Lung (tissue), 12 donors: ENCODE results near the gene CEP128. TPM values are rescaled to one million over a fixed set of nuclear protein-coding genes. Genes with fewer than 3 reads are reported as not detected.

Experiments
- ATAC-seq: fragments of 200-7000 bp; cut with Tn5 transposase; one replicate; pipeline ENCODE4 v1.9.1; 2020; ENCODE audit warnings: moderate number of reproducible peaks; ENCODE audit not compliant: insufficient read depth, low FRiP score
- DNase-seq, 3 donors: peaks; one replicate each; pipeline ENCODE4 v3.0.0-alpha.2; 2013 to 2017
- H3K27ac ChIP-seq, 2 donors: one replicate each; pipeline ENCODE4 v1.5.1; 2013; ENCODE audit warnings: mild to moderate bottlenecking in 2 of 2, moderate library complexity in 2 of 2, control low read depth in 1 of 2, inconsistent platforms in 1 of 2, low read depth in 1 of 2, low read length in 1 of 2
- H3K27me3 ChIP-seq, 3 donors: one replicate each; pipeline ENCODE4 v1.5.1; 2013; ENCODE audit warnings: low read length in 2 of 3; ENCODE audit not compliant: control insufficient read depth in 3 of 3, insufficient read depth in 3 of 3
- H3K36me3 ChIP-seq, 4 donors: one replicate each; pipeline ENCODE4 v1.5.1; 2013; ENCODE audit warnings: low read length in 4 of 4, mild to moderate bottlenecking in 1 of 4, moderate library complexity in 1 of 4; ENCODE audit not compliant: control insufficient read depth in 4 of 4, insufficient read depth in 4 of 4
- H3K4me1 ChIP-seq, 5 donors: one replicate each; pipeline ENCODE4 v1.5.1; 2013; ENCODE audit warnings: low read length in 5 of 5, mild to moderate bottlenecking in 2 of 5, moderate library complexity in 1 of 5; ENCODE audit not compliant: control insufficient read depth in 5 of 5, insufficient read depth in 5 of 5
- H3K4me3 ChIP-seq: one replicate; pipeline ENCODE4 v1.5.1; 2013; ENCODE audit warnings: mild to moderate bottlenecking, control low read depth, moderate library complexity
- H3K9ac ChIP-seq, 2 donors: one replicate each; pipeline ENCODE4 v1.5.1; 2013; ENCODE audit warnings: low read length in 2 of 2, control low read depth in 1 of 2; ENCODE audit not compliant: insufficient read depth in 1 of 2
- H3K9me3 ChIP-seq, 4 donors: one replicate each; pipeline ENCODE4 v1.5.1; 2013; ENCODE audit warnings: low read length in 3 of 4, mild to moderate bottlenecking in 1 of 4, moderate library complexity in 1 of 4; ENCODE audit not compliant: control insufficient read depth in 4 of 4, insufficient read depth in 3 of 4
- WGBS, 2 donors: extraction: QIAGEN DNeasy Blood & Tissue Kit; methylation state at CpG; one replicate each; pipeline ENCODE4 v1.1.7; 2013; 5-methylcytosine and 5-hydroxymethylcytosine counted together
- polyA plus RNA-seq, 2 donors: library from polyadenylated mRNA; stranded (reverse); fragments of 200-250 nt; gene quantifications; one replicate each; pipeline ENCODE4 v1.2.1, GENCODE V29; 2013
- total RNA-seq, 2 donors: library from RNA; depleted of rRNA in 1 of 2; stranded (reverse); fragments of >200 nt in 1 of 2; gene quantifications; one replicate each; pipeline ENCODE4 v1.2.1, GENCODE V29; 2014 to 2021
- TF ChIP-seq, protein P1 (sequence below): IDR thresholded peaks from 2 replicates; pipeline ENCODE4 v1.5.1; 2012; ENCODE audit warnings: mild to moderate bottlenecking; ENCODE audit errors: control extremely low read depth, extremely low read depth
- donor health status: control.
- donor health status: control.
- donor health status: Bipolar disorder and iron deficiency.
- donor health status: healthy.
- donor health status: DM: yes; HTN: yes; CAD: no.

The CEP128 gene
- total and polyA plus RNA-seq, 4 donors, result 1.1 to 12.0 (median 6.2) TPM

DNA sequence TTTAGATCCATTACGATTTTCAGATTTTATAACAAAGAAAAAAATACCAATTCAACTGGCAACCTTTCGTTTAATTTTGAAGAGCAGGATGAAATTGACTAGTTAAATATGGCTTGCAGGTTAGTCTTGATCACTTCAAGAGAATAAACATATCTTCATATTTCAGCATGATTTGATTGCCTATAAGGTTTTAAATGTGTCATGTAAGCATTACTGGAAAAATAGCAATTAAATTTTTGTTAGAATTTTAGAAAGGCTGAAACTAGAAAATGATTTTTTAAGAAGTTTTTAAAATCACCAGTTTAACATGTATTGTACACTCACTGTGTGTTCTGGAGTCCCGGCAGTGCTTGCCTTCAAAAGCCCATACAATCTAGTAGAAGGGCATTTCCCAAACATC, 420.1 kb downstream of the CEP128 start:
- no peak for DNase-seq
- Histone ChIP-seq H3K27ac (no peak overlapping the region), H3K9ac (no peak overlapping the region), H3K4me1 (no peaks in the 10 kb centered on the region), H3K4me3 (no peak overlapping the region), H3K27me3 (no peaks in the 10 kb centered on the region), H3K9me3 (peaks cover 0 to 5% (median 0%) of the 10 kb centered on the region in 4 donors), H3K36me3 (peaks cover 0 to 3% (median under 1%) of the 10 kb centered on the region in 4 donors)
- WGBS, 2 donors, result 93 to 95% methylated on average over 3 of the region's 3 CpGs
- TF ChIP-seq, protein P1, sequence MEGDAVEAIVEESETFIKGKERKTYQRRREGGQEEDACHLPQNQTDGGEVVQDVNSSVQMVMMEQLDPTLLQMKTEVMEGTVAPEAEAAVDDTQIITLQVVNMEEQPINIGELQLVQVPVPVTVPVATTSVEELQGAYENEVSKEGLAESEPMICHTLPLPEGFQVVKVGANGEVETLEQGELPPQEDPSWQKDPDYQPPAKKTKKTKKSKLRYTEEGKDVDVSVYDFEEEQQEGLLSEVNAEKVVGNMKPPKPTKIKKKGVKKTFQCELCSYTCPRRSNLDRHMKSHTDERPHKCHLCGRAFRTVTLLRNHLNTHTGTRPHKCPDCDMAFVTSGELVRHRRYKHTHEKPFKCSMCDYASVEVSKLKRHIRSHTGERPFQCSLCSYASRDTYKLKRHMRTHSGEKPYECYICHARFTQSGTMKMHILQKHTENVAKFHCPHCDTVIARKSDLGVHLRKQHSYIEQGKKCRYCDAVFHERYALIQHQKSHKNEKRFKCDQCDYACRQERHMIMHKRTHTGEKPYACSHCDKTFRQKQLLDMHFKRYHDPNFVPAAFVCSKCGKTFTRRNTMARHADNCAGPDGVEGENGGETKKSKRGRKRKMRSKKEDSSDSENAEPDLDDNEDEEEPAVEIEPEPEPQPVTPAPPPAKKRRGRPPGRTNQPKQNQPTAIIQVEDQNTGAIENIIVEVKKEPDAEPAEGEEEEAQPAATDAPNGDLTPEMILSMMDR, result no peak
- no peak for ATAC-seq

DNA sequence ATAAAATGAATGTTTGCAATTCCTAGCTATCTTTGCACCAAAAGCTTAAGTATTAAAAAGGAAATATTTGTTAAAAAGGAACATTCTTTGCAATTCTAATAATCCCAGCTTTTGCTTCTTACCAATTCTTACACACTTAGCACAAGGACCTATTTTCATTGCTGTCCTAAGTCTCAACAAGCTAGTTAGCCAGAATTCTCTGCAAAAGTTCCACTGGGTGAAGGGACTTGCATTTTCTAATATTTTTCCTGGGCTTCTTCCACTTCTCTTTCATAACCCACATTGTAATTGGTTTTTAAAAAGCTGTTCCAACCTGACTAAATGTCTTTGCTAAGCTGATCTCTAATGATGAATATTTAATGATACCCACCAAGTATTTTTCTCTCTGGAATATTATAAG, 422.5 kb downstream of the CEP128 start:
- peaks cover 0 to 5% (median 4%) of the 10 kb centered on the region in 4 donors for H3K36me3 ChIP-seq
- ATAC-seq, result no peak
- H3K4me1 ChIP-seq, result no peaks in the 10 kb centered on the region
- TF ChIP-seq, protein P1, result no peak
- no peak overlapping the region for H3K4me3 ChIP-seq
- H3K9me3 ChIP-seq, result peaks cover 0 to 18% (median 0%) of the 10 kb centered on the region in 4 donors
- no peak overlapping the region for H3K9ac ChIP-seq
- H3K27me3 ChIP-seq, result no peaks in the 10 kb centered on the region
- no peak overlapping the region for H3K27ac ChIP-seq
- DNase-seq, result no peak

DNA sequence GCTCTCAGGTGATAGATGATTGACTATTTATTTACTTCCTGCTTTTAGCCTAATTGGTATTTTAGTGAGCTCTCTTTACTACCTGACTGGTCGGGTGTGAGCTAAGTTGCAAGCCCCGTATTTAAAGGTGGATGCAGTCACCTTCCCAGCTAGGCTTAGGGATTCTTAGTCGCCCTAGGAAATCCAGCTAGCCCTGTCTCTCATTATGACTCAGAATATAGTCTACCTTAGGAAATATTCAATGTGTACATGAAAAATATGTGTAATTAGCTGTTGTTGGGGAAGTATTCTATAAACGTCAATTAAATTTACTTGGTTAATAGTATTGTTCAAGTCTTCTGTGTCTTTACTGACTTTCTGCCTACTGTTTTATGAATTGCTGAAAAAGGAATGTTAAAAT, 423.4 kb downstream of the CEP128 start:
- ATAC-seq (no peak), DNase-seq (no peak)
- H3K9me3 ChIP-seq, result peaks cover 0 to 18% (median 0%) of the 10 kb centered on the region in 4 donors
- 93 to 94% methylated on average over 4 of the region's 4 CpGs for WGBS, 2 donors
- peaks cover 0 to 5% (median 4%) of the 10 kb centered on the region in 4 donors for H3K36me3 ChIP-seq
- TF ChIP-seq, protein P1, result no peak
- H3K27ac ChIP-seq, result no peak overlapping the region
- H3K9ac ChIP-seq, result no peak overlapping the region
- no peaks in the 10 kb centered on the region for H3K4me1 ChIP-seq
- no peaks in the 10 kb centered on the region for H3K27me3 ChIP-seq
- H3K4me3 ChIP-seq, result no peak overlapping the region

DNA sequence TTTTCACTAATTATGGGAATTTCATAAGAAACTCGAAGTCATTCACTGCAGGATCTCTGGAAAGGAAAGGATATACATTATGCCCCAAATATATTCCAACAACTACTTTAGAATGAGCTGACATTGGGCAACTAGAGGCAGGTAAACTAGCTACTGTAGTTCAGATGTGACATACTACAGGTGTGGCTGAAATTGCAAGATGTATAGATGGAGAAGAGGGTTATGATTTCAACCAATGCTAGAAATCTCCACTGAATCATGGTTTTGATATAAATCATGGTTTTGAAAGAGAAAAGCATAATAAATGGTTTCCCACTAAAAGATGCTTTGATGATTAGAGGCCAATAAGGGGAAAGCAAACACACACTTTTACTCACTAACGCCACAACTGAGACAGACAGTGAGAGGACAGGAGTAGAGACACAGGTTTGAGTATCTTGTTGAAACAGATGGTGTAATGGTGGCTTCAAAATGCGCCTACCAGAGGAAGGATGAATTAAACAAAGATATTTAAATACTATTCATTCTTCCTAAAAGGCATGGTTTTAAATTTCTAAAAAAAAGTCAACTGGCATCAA, 434.2 kb downstream of the CEP128 start:
- Histone ChIP-seq H3K36me3 (no peaks in the 10 kb centered on the region), H3K4me1 (no peaks in the 10 kb centered on the region), H3K27ac (no peak overlapping the region), H3K9me3 (peaks cover 0 to 2% (median 0%) of the 10 kb centered on the region in 4 donors), H3K27me3 (no peaks in the 10 kb centered on the region), H3K9ac (no peak overlapping the region), H3K4me3 (no peak overlapping the region)
- TF ChIP-seq, protein P1, result no peak
- DNase-seq (no peak), ATAC-seq (no peak)
- WGBS, 2 donors, result 90 to 94% methylated on average over 3 of the region's 3 CpGs
